Right cardiac atrium (tissue), 5 donors: Measurements from ENCODE around the gene ELL2. TPM values are rescaled to one million over a fixed set of nuclear protein-coding genes. Genes with fewer than 3 reads are reported as not detected.

ENCODE experiments used
- polyA plus RNA-seq: library from polyadenylated mRNA; stranded (reverse); fragments of 200-250 nt; gene quantifications from one replicate; pipeline ENCODE4 v1.2.3, GENCODE V29; 2013
- total RNA-seq, 4 donors: library from RNA; stranded (reverse); fragmentation: NEBNext Ultra II Directional; extraction: Animal tissue kit (Norgen Biotek cat#: 25700); gene quantifications; one replicate each; pipeline ENCODE4 v1.2.1, GENCODE V29; 2021
- donor health status: healthy with polysubstance abuse.
- donor health status: DM: no; HTN: yes; CAD: no.
- donor health status: DM: no; HTN: no; CAD: no.
- donor health status: DM: no; HTN: yes; CAD: no; lungs with severe emphysema.
- donor health status: DM: yes; HTN: yes; CAD: no.

Gene ELL2
- total and polyA plus RNA-seq, 5 donors = 16.7 to 75.9 (median 32.4) TPM

Other genes with a start within 250 kb of the ELL2 start
- 100 to 1,000 TPM in 3 of 4 donors, 10 to 100 TPM in 1; 84.7 to 115 (median 104) TPM for gene RHOBTB3, start 230.5 kb downstream of the ELL2 start, total RNA-seq
- 32.7 TPM for gene RHOBTB3, start 230.5 kb downstream of the ELL2 start, polyA plus RNA-seq
- gene GLRX, start 139.1 kb downstream of the ELL2 start, total RNA-seq = 10 to 100 TPM; 70.2 to 85.2 (median 79.4) TPM
- gene GLRX, start 139.1 kb downstream of the ELL2 start, polyA plus RNA-seq = 192 TPM